IMR-90 (cell line): ENCODE measurements around the gene SH3BGRL3. TPM values are rescaled to one million over a fixed set of nuclear protein-coding genes. Genes with fewer than 3 reads are reported as not detected.

Experiments used
- ATAC-seq: fragments of 200-7000 bp; cut with Tn5 transposase; 2 replicates; pipeline ENCODE4 v1.9.1; 2020; ENCODE audit warnings: low read depth, mild to moderate bottlenecking, moderate library complexity
- BruUV-seq: library from RNA; stranded (reverse); fragments of 400-500 nt; replicated peaks from 2 replicates; lab custom pipeline; 2021; lab: Mats Ljungman, UMichigan
- CTCF ChIA-PET: fragments of 300-600 bp; formaldehyde crosslinking; extraction: SDS; loops from one replicate; lab custom pipeline; 2021; ENCODE audit warnings: antibody characterized with exemption; lab: Yijun Ruan, JAX
- POLR2A ChIA-PET: fragments of 300-600 bp; sonication (Branson Sonifier 250); formaldehyde crosslinking; loops from one replicate; lab custom pipeline; 2022; ENCODE audit warnings: antibody characterized with exemption; ENCODE audit not compliant: unreplicated experiment; lab: Charles Lee
- DNase-seq: peaks from one replicate; pipeline ENCODE4 v3.0.0; 2013
- H2AFZ ChIP-seq: replicated peaks from 2 replicates; pipeline ENCODE3; 2013; ENCODE audit warnings: low read length, mild to moderate bottlenecking; ENCODE audit not compliant: poor library complexity
- H2AK5ac ChIP-seq: 2 replicates; pipeline ENCODE4 v1.6.1; 2013; ENCODE audit warnings: low read depth, low read length, inconsistent platforms
- H2AK9ac ChIP-seq: replicated peaks from 2 replicates; pipeline ENCODE3; 2013; ENCODE audit warnings: mild to moderate bottlenecking, low read depth, low read length, moderate library complexity; ENCODE audit not compliant: poor library complexity
- H2BK120ac ChIP-seq: 2 replicates; pipeline ENCODE4 v1.6.1; 2013; ENCODE audit warnings: low read depth, low read length, inconsistent platforms
- H2BK15ac ChIP-seq: 3 replicates; pipeline ENCODE4 v1.6.1; 2013; ENCODE audit warnings: low read depth, low read length, inconsistent platforms
- H2BK20ac ChIP-seq: 2 replicates; pipeline ENCODE4 v1.6.1; 2013; ENCODE audit warnings: low read depth, mild to moderate bottlenecking, inconsistent platforms, low read length, moderate library complexity
- H2BK5ac ChIP-seq: 2 replicates; pipeline ENCODE4 v1.6.1; 2013; ENCODE audit warnings: mild to moderate bottlenecking, low read depth, low read length, inconsistent platforms; ENCODE audit not compliant: poor library complexity, severe bottlenecking
- H3K14ac ChIP-seq: replicated peaks from 2 replicates; pipeline ENCODE4 v1.6.1; 2013; ENCODE audit warnings: low read depth, low read length, inconsistent platforms
- H3K18ac ChIP-seq: 2 replicates; pipeline ENCODE4 v1.6.1; 2013; ENCODE audit warnings: low read depth, low read length, control low read depth
- H3K23ac ChIP-seq: 2 replicates; pipeline ENCODE4 v1.6.1; 2013; ENCODE audit warnings: low read depth, low read length, inconsistent platforms
- H3K27ac ChIP-seq: 2 replicates; pipeline ENCODE4 v1.5.1; 2013; ENCODE audit warnings: mild to moderate bottlenecking, control low read depth, low read length; ENCODE audit not compliant: insufficient read depth
- H3K27me3 ChIP-seq: 2 replicates; pipeline ENCODE4 v1.6.1; 2013; ENCODE audit warnings: low read length; ENCODE audit not compliant: control insufficient read depth, insufficient read depth
- H3K36me3 ChIP-seq: 2 replicates; pipeline ENCODE4 v1.6.1; 2013; ENCODE audit warnings: low read length, mixed read lengths; ENCODE audit not compliant: control insufficient read depth, insufficient read depth
- H3K4ac ChIP-seq: 2 replicates; pipeline ENCODE4 v1.6.1; 2013; ENCODE audit warnings: low read depth, low read length, inconsistent platforms
- H3K4me1 ChIP-seq: 2 replicates; pipeline ENCODE4 v1.6.1; 2013; ENCODE audit warnings: low read length, mixed read lengths; ENCODE audit not compliant: control insufficient read depth, insufficient read depth
- H3K4me2 ChIP-seq: 2 replicates; pipeline ENCODE4 v1.6.1; 2013; ENCODE audit warnings: low read depth, mild to moderate bottlenecking, control low read depth, low read length, moderate library complexity
- H3K4me3 ChIP-seq: 2 replicates; pipeline ENCODE4 v1.5.1; 2013; ENCODE audit warnings: low read depth, mild to moderate bottlenecking, control low read depth, low read length, moderate library complexity; ENCODE audit not compliant: insufficient read depth
- H3K56ac ChIP-seq: 2 replicates; pipeline ENCODE4 v1.6.1; 2013; ENCODE audit warnings: low read length, inconsistent platforms; ENCODE audit not compliant: insufficient read depth; ENCODE audit errors: extremely low read depth
- H3K79me1 ChIP-seq, 2 experiments: 2 replicates each; pipeline ENCODE4 v1.6.1; 2013; ENCODE audit warnings: low read length in 2 of 2, inconsistent platforms in 1 of 2, low read depth in 1 of 2
- H3K9ac ChIP-seq: 2 replicates; pipeline ENCODE4 v1.6.1; 2013; ENCODE audit warnings: low read depth, low read length, control low read depth
- H3K9me1 ChIP-seq: 2 replicates; pipeline ENCODE4 v1.6.1; 2013; ENCODE audit warnings: low read length, inconsistent platforms; ENCODE audit not compliant: insufficient read depth
- H3K9me3 ChIP-seq: 2 replicates; pipeline ENCODE4 v1.6.1; 2013; ENCODE audit warnings: low read length; ENCODE audit not compliant: control insufficient read depth, insufficient read depth
- H4K20me1 ChIP-seq: 2 replicates; pipeline ENCODE4 v1.6.1; 2013; ENCODE audit warnings: low read length, inconsistent platforms; ENCODE audit not compliant: insufficient read depth
- H4K5ac ChIP-seq: 2 replicates; pipeline ENCODE4 v1.6.1; 2013; ENCODE audit warnings: mild to moderate bottlenecking, low read depth, low read length, control low read depth
- H4K8ac ChIP-seq, 2 experiments: 2 replicates each; pipeline ENCODE4 v1.6.1; 2013; ENCODE audit warnings: low read depth in 2 of 2, low read length in 2 of 2, control low read depth in 1 of 2, inconsistent platforms in 1 of 2
- H4K91ac ChIP-seq: 2 replicates; pipeline ENCODE4 v1.6.1; 2013; ENCODE audit warnings: low read depth, low read length, inconsistent platforms; ENCODE audit not compliant: insufficient read depth
- RFX5 ChIP-seq: IDR thresholded peaks from 2 replicates; pipeline ENCODE4 v1.8.0; 2012; ENCODE audit warnings: low read depth, mild to moderate bottlenecking, low read length, moderate library complexity
- SMC3 ChIP-seq: fragments of 150-350 bp; IDR thresholded peaks from 2 replicates; pipeline ENCODE4 v1.6.1; 2016; ENCODE audit warnings: low read depth, mild to moderate bottlenecking, antibody characterized with exemption, low read length, moderate library complexity
- WGBS, 2 experiments: methylation state at CpG; one replicate each; pipeline versions ENCODE4 v1.1.5 to v1.1.7; 2013; ENCODE audit warnings: missing lambda C conversion rate in 2 of 2; ENCODE audit not compliant: insufficient read length in 1 of 2; ENCODE audit errors: extremely low coverage in 2 of 2; 5-methylcytosine and 5-hydroxymethylcytosine counted together
- dilution Hi-C: fragments of 300-500 bp; cut with HindIII; formaldehyde crosslinking; loops from one replicate; pipeline ENCODE4 v1.14.3; 2018; ENCODE audit warnings: low sequenced_read_pairs; ENCODE audit not compliant: unreplicated experiment
- in situ Hi-C: fragments of 300-500 bp; cut with MboI; formaldehyde crosslinking; loops from 3 replicates; pipeline ENCODE4 v1.14.3; 2019; ENCODE audit warnings: low sequenced_read_pairs, inconsistent platforms, mixed read lengths
- intact Hi-C: fragments of 100-400 bp; cut with micrococcal nuclease; formaldehyde crosslinking; loops from 2 replicates; pipeline ENCODE4 v1.10.0; 2022
- polyA plus RNA-seq, 3 experiments: library from polyadenylated mRNA; depleted of rRNA; stranded (reverse); fragments of >200 nt; gene quantifications; 2 replicates each; pipeline ENCODE4 v1.2.3, GENCODE V29; 2012; ENCODE audit warnings: low replicate concordance in 1 of 3
- total RNA-seq: library from RNA; depleted of rRNA; stranded (reverse); fragments of >200 nt; gene quantifications from 2 replicates; pipeline ENCODE4 v1.2.3, GENCODE V29; 2012

Gene SH3BGRL3
- total and polyA plus RNA-seq, 2 of the 4 experiments (the other 2 are of a cell fraction), result 35.0 to 483 TPM

GRCh38 chr1:26287811-26288210 is 7.9 kb downstream of the SH3BGRL3 start:
- ATAC-seq (no peak), DNase-seq (no peak)
- Histone ChIP-seq H4K8ac (no peak overlapping the region), H2BK120ac (no peak overlapping the region), H3K18ac (no peak overlapping the region), H3K27ac (no peak overlapping the region), H2AFZ (no peak overlapping the region), H3K56ac (no peak overlapping the region), H4K5ac (no peak overlapping the region), H3K23ac (no peak overlapping the region), H3K9ac (no peak overlapping the region), H2BK15ac (no peak overlapping the region), H3K79me1 (peaks cover 11 to 41% of the 10 kb centered on the region in 2 experiments), H3K4me2 (no peak overlapping the region), H3K9me3 (no peaks in the 10 kb centered on the region), H2BK5ac (no peak overlapping the region), H3K4me1 (peaks cover 24% of the 10 kb centered on the region), H2AK5ac (no peak overlapping the region; the same call in 1 of the 2 replicates), H3K36me3 (peaks cover 5% of the 10 kb centered on the region; the same call in 1 of the 2 replicates), H4K91ac (no peak overlapping the region), H3K9me1 (peaks cover 25% of the 10 kb centered on the region), H3K27me3 (no peaks in the 10 kb centered on the region), H3K14ac (no peak overlapping the region), H4K20me1 (peaks cover 9% of the 10 kb centered on the region), H2AK9ac (no peak overlapping the region), H2BK20ac (no peak overlapping the region), H3K4ac (no peak overlapping the region), H3K4me3 (no peak overlapping the region)
- CTCF ChIA-PET, result no interaction called here
- POLR2A ChIA-PET, result no interaction called here
- intact Hi-C loops (no loop called here), dilution Hi-C loops (no loop called here), in situ Hi-C loops (no loop called here)
- TF ChIP-seq SMC3 (no peak), RFX5 (no peak)
- WGBS, 2 experiments, result no CpG with 5 or more reads among the region's 5 CpGs
- BruUV-seq, result no TSS peak
